ENCODE measurements around the gene CPT1B.
"Not testable (repeated sequence)": the region's sequence is repeated elsewhere in the genome, so short reads cannot be mapped to it uniquely, and the experiment has no call there.

Gene CPT1B

GRCh38 chr22:50608996-50609395, 30.8 kb upstream of the CPT1B start:
- no peak for DNase-seq

- DNase-seq: not testable (repeated sequence)
These were observed 30.0 kb upstream of the CPT1B start for GRCh38 chr22:50608058-50608840.

- no peak for DNase-seq
These were observed 29.4 kb upstream of the CPT1B start for GRCh38 chr22:50607659-50608020.

- DNase-seq: no peak
These were observed 28.9 kb upstream of the CPT1B start for GRCh38 chr22:50606946-50607658.

DNA sequence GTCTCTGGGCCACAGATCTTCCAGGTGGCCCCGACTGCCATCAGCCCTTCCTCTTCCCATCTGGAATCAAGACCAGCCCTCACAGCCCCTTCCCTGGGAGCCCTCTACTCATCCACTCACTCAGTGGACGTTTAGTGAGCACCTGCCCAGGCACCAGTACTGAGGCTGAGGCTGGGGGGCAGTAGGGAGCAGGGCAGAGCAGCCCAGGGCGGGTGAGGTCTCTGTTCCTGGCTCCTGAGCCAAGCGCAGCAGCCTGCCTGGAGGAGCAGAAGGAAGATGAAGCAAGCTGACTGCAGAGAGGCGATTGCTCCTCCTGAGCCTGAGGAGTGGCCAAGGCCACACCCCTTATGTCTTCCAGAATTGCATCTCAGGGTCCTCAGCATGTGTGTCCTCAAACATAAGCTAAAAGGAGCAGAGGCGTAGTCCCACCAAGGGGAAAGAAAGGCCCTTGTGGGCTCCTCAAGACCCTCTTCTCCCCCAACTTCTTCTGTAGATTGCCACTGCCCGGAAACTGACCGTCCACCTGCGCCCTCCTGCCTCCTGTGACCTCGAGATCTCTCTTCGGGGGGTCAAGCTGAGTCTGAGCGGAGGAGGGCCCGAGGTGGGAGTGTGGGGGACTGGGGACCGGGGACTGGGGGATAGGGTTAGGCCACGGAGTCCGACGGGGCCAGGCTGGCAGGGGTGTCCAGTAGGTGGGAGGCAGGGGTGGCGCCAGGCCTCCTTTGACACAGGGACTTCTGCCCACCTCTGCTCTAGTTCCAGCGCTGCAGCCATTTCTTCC, 28.1 kb upstream of the CPT1B start:
- no peak for DNase-seq

GRCh38 chr22:50605613-50606074, 27.4 kb upstream of the CPT1B start:
- DNase-seq: no peak

- DNase-seq: no peak
These were observed 26.9 kb upstream of the CPT1B start for GRCh38 chr22:50605002-50605612.

DNA sequence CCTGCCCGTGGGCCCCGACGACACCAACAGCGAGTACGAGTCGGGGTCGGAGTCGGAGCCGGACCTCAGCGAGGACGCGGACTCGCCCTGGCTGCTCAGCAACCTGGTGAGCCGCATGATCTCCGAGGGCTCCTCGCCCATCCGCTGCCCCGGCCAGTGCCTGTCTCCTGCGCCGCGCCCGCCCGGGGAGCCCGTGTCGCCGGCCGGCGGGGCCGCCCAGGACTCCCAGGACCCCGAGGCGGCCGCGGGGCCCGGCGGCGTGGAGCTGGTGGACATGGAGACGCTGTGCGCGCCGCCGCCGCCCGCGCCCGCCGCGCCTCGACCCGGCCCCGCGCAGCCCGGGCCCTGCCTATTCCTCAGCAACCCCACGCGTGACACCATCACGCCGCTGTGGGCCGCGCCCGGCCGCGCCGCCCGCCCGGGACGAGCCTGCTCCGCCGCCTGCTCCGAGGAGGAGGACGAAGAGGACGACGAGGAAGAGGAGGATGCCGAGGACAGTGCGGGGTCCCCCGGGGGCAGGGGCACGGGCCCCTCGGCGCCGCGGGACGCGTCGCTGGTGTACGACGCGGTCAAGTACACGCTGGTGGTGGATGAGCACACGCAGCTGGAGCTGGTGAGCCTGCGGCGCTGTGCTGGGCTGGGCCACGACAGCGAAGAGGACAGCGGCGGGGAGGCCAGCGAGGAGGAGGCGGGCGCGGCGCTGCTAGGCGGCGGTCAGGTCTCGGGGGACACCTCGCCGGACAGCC, 26.2 kb upstream of the CPT1B start:
- no peak for DNase-seq

GRCh38 chr22:50603511-50604255, 25.5 kb upstream of the CPT1B start:
- no peak for DNase-seq

DNA sequence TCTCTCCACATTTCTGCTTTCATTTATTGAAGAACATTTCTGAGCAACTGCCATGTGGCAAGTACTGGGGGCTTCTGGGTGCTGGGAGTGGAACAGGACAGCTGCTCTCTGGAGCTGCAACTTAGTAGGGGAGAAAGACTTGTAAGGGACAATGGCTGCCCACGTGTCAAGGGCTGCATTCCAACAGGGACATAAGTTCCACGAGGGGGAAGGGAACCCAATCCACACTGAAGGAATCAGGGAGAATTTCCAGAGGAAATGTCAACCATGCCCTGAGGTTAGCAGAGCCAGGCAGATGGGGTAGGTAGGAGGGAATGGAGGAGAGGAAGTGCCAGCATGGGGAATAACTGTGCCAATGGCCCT, 24.1 kb upstream of the CPT1B start:
- no peak for DNase-seq

- DNase-seq: no peak
These were observed 23.6 kb upstream of the CPT1B start for GRCh38 chr22:50601669-50602337.

- DNase-seq: peak; percentile 64
These were observed 22.9 kb upstream of the CPT1B start for GRCh38 chr22:50600967-50601668.

- DNase-seq: peak; percentile 42
These were observed 22.3 kb upstream of the CPT1B start, which contains the start of gene MAPK8IP2 for GRCh38 chr22:50600538-50600937. MAPK8IP2 (plus strand) TSS chr22:50600793; CDS start chr22:50600819, 26 bp downstream.

GRCh38 chr22:50599816-50600455, 21.7 kb upstream of the CPT1B start:
- peak; percentile 76 for DNase-seq

GRCh38 chr22:50597097-50597496, 18.9 kb upstream of the CPT1B start:
- DNase-seq: no peak

DNA sequence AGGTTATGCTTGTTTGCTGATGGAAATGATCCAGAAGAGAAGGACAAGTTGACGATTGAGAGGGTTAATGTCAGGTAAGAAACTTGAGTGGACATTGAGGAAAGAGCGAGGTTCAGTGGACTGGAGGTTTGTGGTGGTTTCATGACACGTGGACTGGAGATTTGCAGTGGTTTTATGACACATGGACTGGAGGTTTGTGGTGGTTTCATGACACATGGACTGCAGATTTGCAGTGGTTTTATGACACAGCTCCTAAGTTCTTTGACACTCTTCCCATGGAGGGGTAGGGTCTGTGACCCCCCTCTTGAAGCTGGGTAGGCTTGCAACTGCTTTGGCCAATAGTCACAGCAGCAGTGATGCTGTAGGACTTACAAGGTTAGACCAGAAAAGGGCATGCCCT, 17.0 kb upstream of the CPT1B start:
- DNase-seq: no peak

- no peak for DNase-seq
These were observed 9.2 kb upstream of the CPT1B start for GRCh38 chr22:50587407-50587806.

GRCh38 chr22:50586416-50586815, 8.2 kb upstream of the CPT1B start:
- DNase-seq: no peak

DNA sequence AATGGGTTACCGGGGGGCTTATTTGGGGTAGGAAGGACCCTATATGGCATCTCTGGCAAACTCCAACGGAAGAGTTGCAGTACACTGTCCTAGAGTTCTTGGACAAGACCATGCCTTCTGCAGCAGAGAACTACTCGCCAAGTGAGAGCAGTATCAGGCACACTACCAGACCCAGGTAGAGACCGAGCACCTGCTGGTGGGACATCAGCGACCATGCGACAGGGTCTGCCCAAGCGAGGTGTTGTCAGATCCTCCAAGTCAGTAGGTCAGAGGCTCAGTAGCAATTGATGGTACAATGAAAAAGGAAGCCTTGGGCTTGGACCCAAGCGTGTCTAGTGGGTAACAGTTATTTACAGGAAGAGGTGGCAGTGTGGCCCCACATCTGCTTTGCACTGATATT, 7.6 kb upstream of the CPT1B start:
- no peak for DNase-seq

GRCh38 chr22:50585238-50585637, 7.0 kb upstream of the CPT1B start:
- DNase-seq: no peak

Measured in eye (tissue), 1 donor.